ENCODE data around the gene MAPK8IP2.
"Not testable (repeated sequence)": the region's sequence is repeated elsewhere in the genome, so short reads cannot be mapped to it uniquely, and the experiment has no call there.

Gene MAPK8IP2

DNA sequence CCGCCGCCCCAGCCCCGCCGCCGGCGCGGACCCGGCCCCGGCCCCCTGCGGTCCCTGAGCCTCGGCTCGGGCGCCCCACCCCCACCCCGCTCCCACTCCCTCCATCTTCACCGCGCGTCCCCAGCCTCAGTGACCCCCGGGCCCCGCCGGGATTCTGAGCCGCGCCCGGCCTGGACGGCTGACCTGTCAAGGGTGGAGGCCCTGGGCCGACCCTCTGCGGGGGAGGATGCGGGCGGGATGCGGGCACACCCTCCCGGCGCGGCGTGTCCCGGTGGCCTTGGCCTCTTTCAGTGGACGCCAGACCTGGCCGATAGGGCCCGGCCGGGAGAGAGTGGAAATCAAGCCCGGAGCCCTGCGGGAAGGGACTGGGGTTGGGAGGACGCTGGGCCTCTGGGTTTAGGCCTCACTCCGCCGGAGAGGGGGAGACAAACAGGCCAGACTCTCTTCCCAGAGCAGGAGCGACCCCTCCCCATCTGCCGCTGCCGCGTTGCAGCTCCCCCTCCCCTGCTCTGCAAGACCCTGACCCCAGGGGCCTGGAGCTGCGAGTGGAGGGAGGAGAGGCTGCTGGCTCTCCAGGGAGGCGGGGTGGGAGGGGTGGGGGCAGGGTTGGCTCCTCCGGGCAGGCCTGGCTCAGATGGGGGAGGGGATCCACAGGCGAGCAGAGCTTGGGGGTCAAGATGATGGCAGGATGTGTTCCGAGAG is 525 bp downstream of the MAPK8IP2 start:
- no peak for DNase-seq

DNA sequence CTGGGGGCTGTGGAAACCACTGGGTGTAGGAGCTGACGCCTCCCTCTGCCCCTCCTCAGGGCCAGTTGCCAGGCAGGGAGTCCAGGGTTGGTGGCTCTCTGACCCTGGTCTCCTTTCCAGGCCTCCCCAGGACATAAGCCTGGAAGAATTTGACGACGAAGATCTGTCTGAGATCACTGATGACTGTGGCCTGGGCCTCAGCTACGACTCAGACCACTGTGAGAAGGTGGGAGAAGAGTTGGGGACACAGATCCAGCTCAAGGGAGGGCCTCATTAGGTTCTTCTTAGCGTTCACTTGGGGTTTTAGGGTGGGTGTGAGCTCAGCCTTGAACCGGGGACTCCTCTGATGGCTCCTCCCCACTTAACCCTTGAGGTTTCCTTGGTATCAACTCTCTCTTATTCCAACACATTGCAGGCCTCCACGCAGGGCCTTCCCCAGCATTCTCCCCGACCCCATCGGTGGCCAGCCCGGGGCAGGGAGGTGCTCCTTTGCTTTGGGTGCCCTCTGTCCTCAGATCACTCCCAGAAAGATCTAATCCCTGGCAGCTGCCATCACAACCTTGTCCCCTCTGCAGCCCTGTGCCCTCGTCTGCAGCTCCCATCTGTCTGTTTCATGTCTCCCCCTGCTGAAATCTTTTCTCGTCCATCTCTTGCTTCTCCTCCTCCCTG is 1.2 kb downstream of the MAPK8IP2 start:
- no peak for DNase-seq

DNA sequence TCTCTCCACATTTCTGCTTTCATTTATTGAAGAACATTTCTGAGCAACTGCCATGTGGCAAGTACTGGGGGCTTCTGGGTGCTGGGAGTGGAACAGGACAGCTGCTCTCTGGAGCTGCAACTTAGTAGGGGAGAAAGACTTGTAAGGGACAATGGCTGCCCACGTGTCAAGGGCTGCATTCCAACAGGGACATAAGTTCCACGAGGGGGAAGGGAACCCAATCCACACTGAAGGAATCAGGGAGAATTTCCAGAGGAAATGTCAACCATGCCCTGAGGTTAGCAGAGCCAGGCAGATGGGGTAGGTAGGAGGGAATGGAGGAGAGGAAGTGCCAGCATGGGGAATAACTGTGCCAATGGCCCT is 1.7 kb downstream of the MAPK8IP2 start:
- DNase-seq: no peak

DNA sequence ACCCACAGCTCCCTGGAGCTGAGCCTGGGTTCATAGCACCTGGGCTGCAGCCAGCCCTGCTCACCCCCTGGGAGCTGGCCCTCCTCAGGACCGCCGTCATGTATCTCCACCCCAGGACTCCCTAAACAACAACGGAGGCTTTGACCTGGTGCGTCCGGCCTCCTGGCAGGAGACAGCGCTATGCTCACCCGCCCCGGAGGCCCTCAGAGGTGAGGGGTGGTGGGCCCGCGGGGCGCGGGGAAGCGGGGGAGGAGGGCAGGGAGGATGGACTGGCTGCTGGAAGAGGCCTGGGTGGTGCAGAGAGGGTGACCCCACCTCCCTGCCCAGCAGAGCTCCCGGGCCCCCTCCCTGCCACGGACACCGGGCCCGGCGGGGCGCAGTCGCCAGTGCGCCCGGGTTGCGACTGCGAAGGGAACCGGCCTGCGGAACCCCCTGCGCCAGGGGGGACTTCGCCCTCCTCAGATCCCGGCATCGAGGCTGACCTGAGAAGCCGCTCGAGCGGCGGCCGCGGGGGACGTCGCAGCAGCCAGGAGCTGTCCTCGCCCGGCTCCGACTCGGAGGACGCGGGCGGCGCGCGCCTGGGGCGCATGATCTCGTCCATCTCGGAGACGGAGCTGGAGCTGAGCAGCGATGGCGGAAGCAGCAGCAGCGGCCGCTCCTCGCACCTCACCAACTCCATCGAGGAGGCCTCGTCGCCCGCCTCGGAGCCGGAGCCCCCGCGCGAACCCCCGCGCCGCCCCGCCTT is 3.1 kb downstream of the MAPK8IP2 start:
- DNase-seq: no peak

DNA sequence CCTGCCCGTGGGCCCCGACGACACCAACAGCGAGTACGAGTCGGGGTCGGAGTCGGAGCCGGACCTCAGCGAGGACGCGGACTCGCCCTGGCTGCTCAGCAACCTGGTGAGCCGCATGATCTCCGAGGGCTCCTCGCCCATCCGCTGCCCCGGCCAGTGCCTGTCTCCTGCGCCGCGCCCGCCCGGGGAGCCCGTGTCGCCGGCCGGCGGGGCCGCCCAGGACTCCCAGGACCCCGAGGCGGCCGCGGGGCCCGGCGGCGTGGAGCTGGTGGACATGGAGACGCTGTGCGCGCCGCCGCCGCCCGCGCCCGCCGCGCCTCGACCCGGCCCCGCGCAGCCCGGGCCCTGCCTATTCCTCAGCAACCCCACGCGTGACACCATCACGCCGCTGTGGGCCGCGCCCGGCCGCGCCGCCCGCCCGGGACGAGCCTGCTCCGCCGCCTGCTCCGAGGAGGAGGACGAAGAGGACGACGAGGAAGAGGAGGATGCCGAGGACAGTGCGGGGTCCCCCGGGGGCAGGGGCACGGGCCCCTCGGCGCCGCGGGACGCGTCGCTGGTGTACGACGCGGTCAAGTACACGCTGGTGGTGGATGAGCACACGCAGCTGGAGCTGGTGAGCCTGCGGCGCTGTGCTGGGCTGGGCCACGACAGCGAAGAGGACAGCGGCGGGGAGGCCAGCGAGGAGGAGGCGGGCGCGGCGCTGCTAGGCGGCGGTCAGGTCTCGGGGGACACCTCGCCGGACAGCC is 3.8 kb downstream of the MAPK8IP2 start:
- DNase-seq: no peak

DNA sequence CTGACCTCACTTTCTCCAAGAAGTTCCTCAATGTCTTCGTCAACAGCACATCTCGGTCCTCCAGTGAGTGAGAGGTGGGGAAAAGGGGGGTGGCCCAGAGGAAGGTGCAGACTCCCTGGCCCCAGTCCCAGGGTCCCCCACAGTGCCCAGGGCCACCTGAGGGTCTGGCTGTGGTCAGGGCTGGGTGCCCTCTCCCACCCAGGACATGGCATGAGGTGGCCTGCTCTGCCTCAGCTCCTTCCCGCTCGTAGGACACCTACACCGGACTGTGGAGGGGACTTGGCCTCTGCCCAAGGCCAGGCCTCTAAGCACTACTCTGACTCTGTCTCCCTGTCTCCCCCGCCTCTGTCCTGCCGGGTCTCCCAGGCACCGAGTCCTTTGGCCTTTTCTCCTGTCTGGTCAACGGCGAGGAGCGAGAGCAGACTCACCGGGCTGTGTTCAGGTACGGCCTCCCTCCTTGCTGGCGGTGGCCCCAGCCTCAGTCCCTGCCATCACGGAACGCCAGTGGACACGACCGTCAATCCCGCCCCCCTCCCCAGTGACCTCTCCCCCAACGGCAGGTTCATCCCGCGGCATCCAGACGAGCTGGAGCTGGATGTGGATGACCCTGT is 4.5 kb downstream of the MAPK8IP2 start:
- no peak for DNase-seq

DNA sequence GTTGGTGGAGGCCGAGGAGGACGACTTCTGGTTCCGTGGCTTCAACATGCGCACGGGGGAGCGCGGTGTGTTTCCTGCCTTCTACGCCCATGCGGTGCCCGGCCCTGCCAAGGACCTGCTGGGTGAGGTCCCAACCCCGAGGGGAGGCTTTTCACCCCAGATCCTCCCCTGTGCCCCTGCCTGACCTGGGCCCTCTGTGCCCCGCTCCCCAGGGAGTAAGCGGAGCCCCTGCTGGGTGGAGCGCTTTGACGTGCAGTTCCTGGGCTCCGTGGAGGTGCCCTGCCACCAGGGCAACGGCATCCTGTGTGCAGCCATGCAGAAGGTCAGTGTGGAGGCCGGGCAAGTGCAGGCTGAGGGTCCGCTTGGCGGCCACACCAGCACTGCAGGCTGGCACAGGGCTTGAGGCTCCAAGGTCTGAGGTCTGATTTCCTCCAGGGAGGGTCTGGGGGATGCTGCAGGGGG is 5.1 kb downstream of the MAPK8IP2 start:
- DNase-seq: no peak

DNA sequence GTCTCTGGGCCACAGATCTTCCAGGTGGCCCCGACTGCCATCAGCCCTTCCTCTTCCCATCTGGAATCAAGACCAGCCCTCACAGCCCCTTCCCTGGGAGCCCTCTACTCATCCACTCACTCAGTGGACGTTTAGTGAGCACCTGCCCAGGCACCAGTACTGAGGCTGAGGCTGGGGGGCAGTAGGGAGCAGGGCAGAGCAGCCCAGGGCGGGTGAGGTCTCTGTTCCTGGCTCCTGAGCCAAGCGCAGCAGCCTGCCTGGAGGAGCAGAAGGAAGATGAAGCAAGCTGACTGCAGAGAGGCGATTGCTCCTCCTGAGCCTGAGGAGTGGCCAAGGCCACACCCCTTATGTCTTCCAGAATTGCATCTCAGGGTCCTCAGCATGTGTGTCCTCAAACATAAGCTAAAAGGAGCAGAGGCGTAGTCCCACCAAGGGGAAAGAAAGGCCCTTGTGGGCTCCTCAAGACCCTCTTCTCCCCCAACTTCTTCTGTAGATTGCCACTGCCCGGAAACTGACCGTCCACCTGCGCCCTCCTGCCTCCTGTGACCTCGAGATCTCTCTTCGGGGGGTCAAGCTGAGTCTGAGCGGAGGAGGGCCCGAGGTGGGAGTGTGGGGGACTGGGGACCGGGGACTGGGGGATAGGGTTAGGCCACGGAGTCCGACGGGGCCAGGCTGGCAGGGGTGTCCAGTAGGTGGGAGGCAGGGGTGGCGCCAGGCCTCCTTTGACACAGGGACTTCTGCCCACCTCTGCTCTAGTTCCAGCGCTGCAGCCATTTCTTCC is 5.8 kb downstream of the MAPK8IP2 start:
- DNase-seq: no peak

DNA sequence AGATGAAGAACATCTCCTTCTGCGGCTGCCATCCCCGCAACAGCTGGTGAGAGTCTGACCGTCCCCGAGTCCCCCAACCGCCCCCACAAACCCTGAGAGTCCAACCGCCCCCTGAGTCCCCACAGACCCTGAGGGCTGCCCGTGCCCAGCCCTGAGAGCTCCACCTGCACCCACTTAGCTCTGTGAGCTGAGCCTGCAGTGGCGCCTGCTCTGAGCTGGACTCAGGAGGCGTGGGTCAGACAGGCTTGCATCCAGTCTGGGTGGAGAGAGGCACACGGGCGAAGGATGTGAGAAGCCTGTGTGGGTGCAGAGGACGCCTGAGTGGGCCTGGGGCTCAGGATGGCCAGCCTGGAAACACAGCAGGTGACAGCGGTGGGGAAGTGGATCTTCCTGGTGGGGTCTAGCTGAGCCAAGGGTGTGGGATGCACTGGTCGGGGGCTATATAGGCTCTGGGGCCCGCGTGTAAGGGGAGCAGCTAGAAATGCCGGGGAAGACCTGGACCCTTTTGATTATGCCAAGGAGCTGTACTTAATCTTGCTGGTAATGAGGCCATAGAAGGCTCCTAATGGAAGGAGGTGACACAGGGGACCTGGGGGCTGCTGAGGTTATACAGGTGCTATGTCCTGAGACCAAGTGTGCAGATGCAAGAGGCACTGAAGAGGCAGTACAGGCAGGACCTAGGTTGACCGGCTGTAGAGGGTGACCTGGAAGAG is 6.5 kb downstream of the MAPK8IP2 start:
- DNase-seq: no peak

DNA sequence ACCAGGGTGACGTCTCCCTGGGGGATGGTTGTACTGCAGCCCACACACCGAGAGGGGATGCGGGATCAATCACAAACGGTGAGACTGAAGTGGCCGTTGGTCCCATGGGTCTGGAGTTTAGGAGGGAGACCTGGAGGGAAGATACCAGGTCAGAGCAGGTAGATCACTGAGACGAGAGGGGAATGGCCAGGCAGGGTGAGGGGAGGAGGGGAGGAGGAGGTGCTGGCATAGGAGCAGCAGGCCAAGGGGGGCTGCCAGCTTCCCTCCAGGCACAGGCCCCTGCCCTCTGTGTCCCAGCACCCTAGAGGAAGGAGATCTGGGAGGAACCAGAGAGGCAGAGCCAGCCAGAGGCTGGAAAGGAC is 7.0 kb downstream of the MAPK8IP2 start:
- no peak for DNase-seq

DNA sequence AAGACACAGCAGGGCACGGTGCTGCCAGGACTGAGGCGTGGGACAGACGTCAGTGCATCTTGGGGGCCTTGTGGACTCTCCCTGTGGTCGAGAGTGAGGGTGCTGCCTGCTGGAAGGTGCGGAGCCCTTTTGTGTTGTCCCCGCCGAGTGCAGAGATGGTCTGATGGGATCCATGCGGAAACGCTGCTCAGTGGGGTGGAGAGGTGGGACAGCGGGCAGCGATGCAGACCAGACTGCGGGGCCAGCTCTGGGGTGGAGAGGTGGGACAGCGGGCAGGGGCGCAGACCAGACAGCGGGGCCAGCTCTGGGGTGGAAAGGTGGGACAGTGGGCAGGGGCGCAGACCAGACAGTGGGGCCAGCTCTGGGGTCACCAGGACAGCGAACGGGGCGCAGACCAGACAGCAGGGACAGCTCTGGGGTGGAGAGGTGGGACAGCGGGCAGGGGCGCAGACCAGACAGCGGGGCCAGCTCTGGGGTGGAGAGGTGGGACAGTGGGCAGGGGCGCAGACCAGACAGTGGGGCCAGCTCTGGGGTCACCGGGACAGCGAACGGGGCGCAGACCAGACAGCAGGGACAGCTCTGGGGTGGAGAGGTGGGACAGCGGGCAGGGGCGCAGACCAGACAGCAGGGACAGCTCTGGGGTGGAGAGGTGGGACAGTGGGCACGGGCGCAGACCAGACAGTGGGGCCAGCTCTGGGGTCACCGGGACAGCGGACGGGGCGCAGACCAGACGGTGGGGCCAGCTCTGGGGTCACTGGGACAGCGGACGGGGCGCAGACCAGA is 7.7 kb downstream of the MAPK8IP2 start:
- DNase-seq: not testable (repeated sequence)

DNA sequence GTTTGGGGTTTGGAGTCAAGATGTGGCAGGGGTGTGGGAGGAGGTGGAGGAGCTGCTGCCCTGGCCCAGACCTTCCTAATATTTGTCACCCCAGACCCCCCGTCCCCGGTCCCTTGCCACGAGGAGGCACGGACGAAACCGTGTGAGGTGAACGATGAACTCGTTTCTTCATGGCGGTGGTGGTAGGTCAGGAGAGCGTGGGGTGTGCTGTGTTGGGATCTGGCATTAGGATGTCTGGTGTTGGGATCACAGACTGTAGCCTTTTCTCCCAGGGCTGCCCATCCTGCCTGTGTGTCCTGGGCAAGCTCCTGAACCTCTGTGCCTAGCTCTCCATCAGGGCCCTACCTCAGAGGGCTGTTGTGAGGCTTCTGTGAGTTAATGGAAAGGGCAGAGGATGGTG is 8.4 kb downstream of the MAPK8IP2 start:
- no peak for DNase-seq

DNA sequence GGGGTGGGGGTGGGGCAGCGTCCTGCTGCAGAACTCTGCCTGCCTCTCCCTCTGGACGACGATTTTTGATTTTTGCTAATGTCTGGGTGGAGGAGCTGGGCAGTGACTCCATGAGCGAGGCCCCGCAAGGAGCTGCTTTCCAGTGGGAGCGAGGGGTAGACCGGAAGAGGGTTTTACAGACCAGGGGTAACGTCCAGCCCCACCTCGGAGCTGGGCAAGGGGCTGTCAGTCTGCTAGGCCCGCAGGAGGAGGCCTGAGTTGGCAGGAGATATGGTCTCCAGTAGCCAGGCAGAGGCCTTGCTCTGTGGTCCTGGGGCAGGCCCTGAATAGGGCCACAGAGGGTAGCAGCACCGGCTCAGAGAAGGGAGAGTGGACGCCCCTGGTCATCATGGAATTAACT is 9.0 kb downstream of the MAPK8IP2 start:
- no peak for DNase-seq

DNA sequence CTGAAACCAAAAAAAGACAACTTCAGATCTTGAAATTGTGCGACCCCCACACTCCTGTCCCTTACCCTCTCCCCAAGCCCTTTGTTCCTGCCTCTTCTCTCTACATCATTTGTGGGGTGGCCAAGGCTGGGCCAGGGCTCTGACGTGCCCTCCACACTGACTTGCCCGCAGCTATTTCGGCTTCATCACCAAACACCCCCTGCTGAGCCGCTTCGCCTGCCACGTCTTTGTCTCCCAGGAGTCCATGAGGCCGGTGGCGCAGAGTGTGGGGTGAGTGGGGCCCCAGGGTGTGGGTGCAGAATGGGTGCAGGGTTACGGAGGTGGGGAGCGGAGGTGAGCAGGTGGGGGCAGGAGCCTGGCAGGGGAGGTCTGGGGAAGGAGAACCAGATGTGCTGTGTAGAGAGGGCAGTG is 9.5 kb downstream of the MAPK8IP2 start:
- DNase-seq: no peak

DNA sequence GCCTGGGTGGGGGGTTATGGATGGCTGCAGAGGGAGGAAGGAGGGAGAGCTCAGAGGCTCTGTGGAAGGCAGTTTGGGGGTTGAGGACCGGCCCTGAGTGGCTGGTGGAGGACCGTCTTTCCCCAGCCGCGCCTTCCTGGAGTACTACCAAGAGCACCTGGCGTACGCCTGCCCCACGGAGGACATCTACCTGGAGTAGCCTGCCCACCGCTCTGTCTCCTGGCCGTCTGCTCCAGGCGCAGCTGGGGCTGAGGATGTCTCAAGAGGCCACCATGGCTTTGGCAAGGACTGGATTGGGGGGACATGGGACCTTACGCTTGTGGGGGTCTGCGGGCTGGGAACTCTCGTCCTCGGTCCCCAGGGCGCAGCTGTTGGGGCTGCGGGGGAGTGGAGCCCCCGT is 10.0 kb downstream of the MAPK8IP2 start:
- no peak for DNase-seq

DNA sequence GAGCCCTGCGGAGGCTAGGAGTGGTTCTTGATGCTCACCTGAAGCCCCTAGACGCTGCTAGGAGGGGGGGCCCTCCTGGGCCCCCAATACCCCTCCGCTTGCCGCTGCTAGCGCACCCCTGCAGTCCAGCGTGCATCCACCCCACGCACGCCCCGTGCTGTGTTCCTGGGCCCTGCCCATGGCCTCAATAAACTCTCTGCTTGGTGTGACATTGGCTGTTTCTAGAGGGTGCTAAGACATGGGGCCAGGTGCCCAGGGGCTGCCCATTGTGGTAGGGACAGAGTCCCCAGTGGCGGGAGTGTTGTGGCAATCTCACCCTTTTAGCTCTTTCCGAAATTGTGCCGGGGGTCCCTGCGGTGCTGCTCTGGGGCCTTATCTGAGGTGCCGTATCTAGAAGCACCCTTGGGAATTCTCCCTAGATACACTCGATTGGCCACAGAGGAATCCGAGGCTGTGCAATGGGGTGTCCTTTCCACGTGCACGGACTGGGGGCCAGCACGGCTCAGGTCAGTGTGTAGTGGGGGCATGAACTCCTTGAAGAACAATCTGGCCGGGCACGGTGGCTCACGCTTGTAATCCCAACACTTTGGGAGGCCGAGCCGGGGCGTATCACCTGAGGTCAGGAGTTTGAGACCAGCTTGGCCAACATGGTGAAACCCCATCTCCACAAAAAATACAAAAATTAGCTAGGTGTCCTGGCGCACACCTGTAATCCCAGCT is 10.9 kb downstream of the MAPK8IP2 start:
- no peak for DNase-seq

DNA sequence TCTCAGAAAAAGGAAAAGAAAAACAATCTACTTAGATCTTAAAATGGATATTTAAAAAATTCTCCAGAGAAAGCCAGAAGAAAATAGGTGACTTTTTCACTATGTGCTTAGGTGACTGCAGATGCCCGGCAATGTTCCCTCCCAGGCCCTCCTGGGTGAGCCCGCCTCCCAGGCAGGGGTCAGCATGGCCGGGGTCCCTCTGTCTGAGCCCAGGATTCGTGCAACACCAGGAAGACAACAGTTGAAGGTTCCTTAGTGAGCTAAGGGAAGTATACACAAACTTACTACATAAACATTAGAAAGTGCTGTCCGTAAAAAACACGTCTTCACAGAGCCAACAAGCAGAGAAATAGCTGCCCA is 11.6 kb downstream of the MAPK8IP2 start:
- no peak for DNase-seq

DNA sequence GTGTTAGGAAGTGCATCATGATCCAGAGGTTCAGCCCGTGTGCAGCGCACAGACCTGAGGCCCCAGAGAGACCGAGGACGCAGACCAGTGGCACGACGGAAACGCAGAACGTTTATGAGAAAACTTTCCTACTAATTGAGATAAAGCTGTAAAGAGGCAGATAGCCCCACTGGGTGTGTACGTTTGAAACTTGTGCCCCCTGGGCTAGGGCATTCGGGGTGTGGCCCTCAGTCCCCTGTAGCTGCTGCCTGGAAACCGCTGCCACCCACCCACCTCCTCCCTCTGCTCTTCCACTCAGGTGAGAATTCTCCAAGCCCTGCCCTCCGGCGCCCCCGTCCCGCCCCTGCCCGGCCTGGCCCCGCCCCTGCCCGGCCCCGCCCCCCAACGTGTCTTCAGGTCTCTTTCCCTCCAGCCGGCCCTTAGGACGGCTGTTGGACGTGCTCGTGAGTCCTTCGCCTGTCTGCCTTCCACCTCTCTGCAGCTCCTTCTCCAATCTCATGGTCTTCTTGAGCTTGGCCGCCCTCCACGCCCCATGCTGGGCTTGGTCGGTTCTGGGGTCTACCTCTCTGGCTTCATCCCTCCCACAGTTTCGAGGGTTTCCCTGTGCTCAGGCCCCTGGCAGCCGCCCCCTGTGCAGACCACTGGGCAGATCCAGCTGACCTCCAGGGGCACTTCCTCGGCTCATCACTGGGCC is 12.1 kb downstream of the MAPK8IP2 start:
- DNase-seq: no peak

DNA sequence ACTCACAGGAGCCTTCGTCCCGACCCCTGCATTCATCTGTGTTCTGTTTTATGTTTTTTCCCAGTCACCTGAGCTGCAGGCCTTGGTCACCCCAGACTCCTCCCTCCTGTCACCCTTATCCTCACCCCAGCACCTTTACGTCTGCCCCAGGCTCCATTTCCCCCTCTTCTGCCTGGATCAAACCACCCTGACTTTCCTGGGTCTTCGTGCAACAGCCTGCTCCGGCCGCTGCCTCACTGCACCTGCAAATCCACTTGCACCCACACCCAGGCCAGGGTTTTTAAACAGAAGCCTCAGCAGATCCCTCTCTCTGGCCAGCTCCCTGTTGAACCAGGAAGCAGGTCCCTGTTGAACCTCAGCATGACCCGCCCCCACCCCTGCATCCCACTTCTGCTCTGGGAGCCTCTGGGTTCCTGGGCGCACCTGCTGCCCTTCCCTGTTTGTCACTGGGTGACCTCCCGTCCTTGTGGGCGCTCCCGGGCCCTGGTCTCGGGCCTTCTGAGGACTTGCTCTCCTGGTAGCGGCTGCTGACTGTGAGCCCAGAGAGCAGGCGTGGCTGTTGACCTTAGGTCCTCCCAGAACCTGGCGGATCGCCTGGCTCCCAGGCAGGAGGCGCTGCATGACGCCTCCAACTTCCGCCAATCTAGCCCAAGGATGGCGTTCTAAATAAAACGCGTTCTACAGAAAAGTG is 12.8 kb downstream of the MAPK8IP2 start:
- DNase-seq: no peak

Data from KG1 (cell line).